Sigmoid colon (tissue), 7 donors: ENCODE measurements around the gene BBS1. TPM values are rescaled to one million over a fixed set of nuclear protein-coding genes. Genes with fewer than 3 reads are reported as not detected.

Experiments used
- DNase-seq: peaks from one replicate; pipeline ENCODE4 v3.0.0-alpha.2; 2019
- H3K27ac ChIP-seq, 4 donors: fragments of 200-600 bp; sonication (generic); one replicate each; pipeline ENCODE4 v1.5.1; 2016 to 2019; ENCODE audit warnings: mild to moderate bottlenecking in 1 of 4
- H3K27me3 ChIP-seq, 3 donors: fragments of 200-600 bp; sonication (generic); one replicate each; pipeline ENCODE4 v1.5.1; 2019; ENCODE audit warnings: mild to moderate bottlenecking in 1 of 3
- H3K36me3 ChIP-seq, 4 donors: fragments of 200-600 bp; sonication (generic); one replicate each; pipeline ENCODE4 v1.5.1; 2016 to 2019
- H3K4me1 ChIP-seq, 4 donors: fragments of 200-600 bp; sonication (generic); one replicate each; pipeline ENCODE4 v1.5.1; 2017 to 2019
- H3K4me3 ChIP-seq, 4 donors: fragments of 200-600 bp; sonication (generic); one replicate each; pipeline ENCODE4 v1.5.1; 2017 to 2019; ENCODE audit warnings: mild to moderate bottlenecking in 2 of 4, moderate library complexity in 1 of 4
- H3K9me3 ChIP-seq, 4 donors: fragments of 200-600 bp in 3 of 4; sonication (generic) in 3 of 4; one replicate each; pipeline versions ENCODE4 v1.5.1 to v1.6.1; 2013 to 2019
- CTCF ChIP-seq, 4 experiments: fragments of 450-650 bp in 3 of 4; fragments of 200-600 bp in 1 of 4; IDR thresholded peaks; one replicate each; pipeline ENCODE4 v1.5.1; 2016 to 2019; ENCODE audit warnings: antibody characterized with exemption in 4 of 4, mild to moderate bottlenecking in 3 of 4, moderate library complexity in 2 of 4
- EP300 ChIP-seq, 4 donors: sonication (generic); formaldehyde crosslinking; IDR thresholded peaks; one replicate each; pipeline ENCODE4 v1.6.1; 2017; ENCODE audit warnings: antibody characterized with exemption in 4 of 4
- POLR2A ChIP-seq, 2 donors: fragments of 450-650 bp; IDR thresholded peaks; one replicate each; pipeline ENCODE4 v1.6.1; 2016; ENCODE audit warnings: antibody characterized with exemption in 2 of 2, mild to moderate bottlenecking in 2 of 2, moderate library complexity in 2 of 2
- POLR2AphosphoS5 ChIP-seq, 4 donors: sonication (generic); formaldehyde crosslinking; IDR thresholded peaks; one replicate each; pipeline ENCODE4 v1.6.1; 2017; ENCODE audit warnings: antibody characterized with exemption in 4 of 4
- WGBS, 2 donors: extraction: QIAGEN DNeasy Blood & Tissue Kit; methylation state at CpG; one replicate each; pipeline ENCODE4 v1.1.7; 2013; 5-methylcytosine and 5-hydroxymethylcytosine counted together
- intact Hi-C: fragments of 100-400 bp; cut with DNase I; formaldehyde crosslinking; loops from one replicate; pipeline ENCODE4 v1.15.1; 2023
- polyA plus RNA-seq, 3 donors: library from polyadenylated mRNA; stranded (reverse); fragments of 200-250 nt; gene quantifications; one replicate each; pipeline ENCODE4 v1.2.3, GENCODE V29; 2013
- total RNA-seq, 4 donors: library from RNA; depleted of rRNA; stranded (reverse); fragments of >200 nt; gene quantifications; one replicate each; pipeline ENCODE4 v1.1.0, GENCODE V29; 2016
- donor health status: healthy with polysubstance abuse.
- donor health status: Bipolar disorder and iron deficiency.
- donor health status: healthy.

Gene BBS1
- total and polyA plus RNA-seq, 7 donors, result 7.8 to 91.4 (median 50.2) TPM

- no peak for DNase-seq
- H3K9me3 ChIP-seq, result no peaks in the 10 kb centered on the region
- 41 to 49% methylated on average over 5 of the region's 5 CpGs for WGBS, 2 donors
- intact Hi-C loops, result no loop called here
- peak overlapping the region in 2 of 4 donors; percentile 81 to 88 for H3K27ac ChIP-seq
- H3K4me1 ChIP-seq, result peaks cover 0 to 36% (median 27%) of the 10 kb centered on the region in 4 donors
- no peaks in the 10 kb centered on the region for H3K27me3 ChIP-seq
- H3K4me3 ChIP-seq, result no peak overlapping the region
- H3K36me3 ChIP-seq, result peaks cover 0 to 4% (median 0%) of the 10 kb centered on the region in 4 donors
- TF ChIP-seq POLR2AphosphoS5 (IDR thresholded peaks at IDR 0.05) (no peak), POLR2A (IDR thresholded peaks at IDR 0.05) (no peak), EP300 (IDR thresholded peaks at IDR 0.05) (no peak), CTCF (IDR thresholded peaks at IDR 0.05) (no peak)
Measured at GRCh38 chr11:66547662-66548009, 37.2 kb downstream of the BBS1 start.

GRCh38 chr11:66548041-66548440 is 37.6 kb downstream of the BBS1 start:
- Histone ChIP-seq H3K4me1 (peaks cover 0 to 36% (median 27%) of the 10 kb centered on the region in 4 donors), H3K9me3 (no peaks in the 10 kb centered on the region), H3K27ac (no peak overlapping the region), H3K4me3 (no peak overlapping the region), H3K27me3 (no peaks in the 10 kb centered on the region), H3K36me3 (no peaks in the 10 kb centered on the region)
- TF ChIP-seq EP300 (IDR thresholded peaks at IDR 0.05) (no peak), POLR2A (IDR thresholded peaks at IDR 0.05) (no peak), POLR2AphosphoS5 (IDR thresholded peaks at IDR 0.05) (no peak), CTCF (IDR thresholded peaks at IDR 0.05) (no peak)
- WGBS, 2 donors, result 27 to 48% methylated on average over 11 of the region's 11 CpGs
- no peak for DNase-seq
- intact Hi-C loops, result no loop called here

- no peak overlapping the region for H3K4me3 ChIP-seq
Measured at GRCh38 chr11:66548774-66549630, 38.6 kb downstream of the BBS1 start.

GRCh38 chr11:66549696-66550095 is 39.3 kb downstream of the BBS1 start:
- no peak overlapping the region for H3K4me3 ChIP-seq
- peaks cover 0 to 20% (median 16%) of the 10 kb centered on the region in 4 donors for H3K4me1 ChIP-seq
- 73 to 89% methylated on average over 3 of the region's 3 CpGs for WGBS, 2 donors
- H3K9me3 ChIP-seq, result no peaks in the 10 kb centered on the region
- H3K27ac ChIP-seq, result no peak overlapping the region
- no peak for DNase-seq
- no peaks in the 10 kb centered on the region for H3K27me3 ChIP-seq
- no peaks in the 10 kb centered on the region for H3K36me3 ChIP-seq
- TF ChIP-seq POLR2A (IDR thresholded peaks at IDR 0.05) (no peak), EP300 (IDR thresholded peaks at IDR 0.05) (no peak), CTCF (IDR thresholded peaks at IDR 0.05) (no peak)
- intact Hi-C loops, result no loop called here

More at GRCh38 chr11:66548774-66549630, 38.6 kb downstream of the BBS1 start:
- DNase-seq, result no peak
- intact Hi-C loops, result no loop called here
- no peaks in the 10 kb centered on the region for H3K9me3 ChIP-seq
- no peak overlapping the region for H3K27ac ChIP-seq
- WGBS, 2 donors, result 44 to 58% methylated on average over 16 of the region's 16 CpGs
- no peaks in the 10 kb centered on the region for H3K27me3 ChIP-seq
- no peaks in the 10 kb centered on the region for H3K36me3 ChIP-seq
- no peak for TF ChIP-seq POLR2A (IDR thresholded peaks at IDR 0.05)
- no peak for TF ChIP-seq EP300 (IDR thresholded peaks at IDR 0.05)
- no peak for TF ChIP-seq POLR2AphosphoS5 (IDR thresholded peaks at IDR 0.05)
- TF ChIP-seq CTCF (IDR thresholded peaks at IDR 0.05), result no peak
- peaks cover 0 to 26% (median 18%) of the 10 kb centered on the region in 4 donors for H3K4me1 ChIP-seq
